Mammary epithelial cell (primary cell): ENCODE data around the gene ITGA2.

Source experiments
- CTCF ChIP-seq, 2 donors: IDR thresholded peaks in 1 of 2; conservative IDR thresholded peaks in 1 of 2; 2 replicates each; pipeline ENCODE4 v1.5.1; 2011 to 2012; ENCODE audit warnings: inconsistent platforms in 2 of 2, low read length in 2 of 2, mild to moderate bottlenecking in 2 of 2, control low read depth in 1 of 2, low read depth in 1 of 2; ENCODE audit not compliant: insufficient read depth in 1 of 2; ENCODE audit errors: extremely low read depth in 1 of 2
- EZH2 ChIP-seq: IDR thresholded peaks from 2 replicates; pipeline ENCODE4 v1.6.1; 2012; ENCODE audit warnings: low read length, inconsistent platforms, borderline replicate concordance

DNA sequence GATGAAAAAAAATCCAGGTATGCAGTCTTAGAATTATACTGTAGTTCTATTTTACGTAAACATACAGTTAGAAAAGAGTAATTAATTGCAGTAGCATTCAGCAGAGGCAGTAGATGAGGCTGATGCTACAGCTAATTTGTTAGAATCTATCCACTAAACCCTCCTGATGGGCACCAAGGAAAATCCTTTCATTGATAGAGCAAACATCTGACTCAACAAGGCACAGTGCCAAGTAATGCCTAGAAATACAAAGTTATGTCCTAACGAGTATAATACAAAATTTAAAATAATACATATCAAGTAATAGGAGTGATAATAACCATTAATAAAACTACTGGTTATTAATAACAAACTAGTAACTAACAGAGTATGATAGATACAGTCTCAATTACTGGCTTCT, 111.5 kb downstream of the ITGA2 start:
- TF ChIP-seq EZH2 (no peak), CTCF (conservative IDR thresholded peaks at IDR 0.05 in 1 of 2, IDR thresholded peaks at IDR 0.05 in 1 of 2; ENCODE audit: extremely low read depth in 1 of 2, insufficient read depth in 1 of 2, low read depth in 1 of 2, low read length in 2 of 2) (no peak)
